HG03064 (cell line): ENCODE data around the gene NCKAP1.
"Not testable (repeated sequence)": the region's sequence is repeated elsewhere in the genome, so short reads cannot be mapped to it uniquely, and the experiment has no call there.

Source experiments
- ATAC-seq: cut with Tn5 transposase; IDR thresholded peaks from one replicate; pipeline ENCODE4 v1.9.1; 2021; ENCODE audit warnings: low read depth; ENCODE audit not compliant: unreplicated experiment

Gene NCKAP1

GRCh38 chr2:183037074-183037552 lies 1.1 kb downstream of the NCKAP1 start:
- ATAC-seq, result no peak

- ATAC-seq, result peak; percentile 48
These were observed 2.1 kb downstream of the NCKAP1 start for GRCh38 chr2:183035954-183036669.

DNA sequence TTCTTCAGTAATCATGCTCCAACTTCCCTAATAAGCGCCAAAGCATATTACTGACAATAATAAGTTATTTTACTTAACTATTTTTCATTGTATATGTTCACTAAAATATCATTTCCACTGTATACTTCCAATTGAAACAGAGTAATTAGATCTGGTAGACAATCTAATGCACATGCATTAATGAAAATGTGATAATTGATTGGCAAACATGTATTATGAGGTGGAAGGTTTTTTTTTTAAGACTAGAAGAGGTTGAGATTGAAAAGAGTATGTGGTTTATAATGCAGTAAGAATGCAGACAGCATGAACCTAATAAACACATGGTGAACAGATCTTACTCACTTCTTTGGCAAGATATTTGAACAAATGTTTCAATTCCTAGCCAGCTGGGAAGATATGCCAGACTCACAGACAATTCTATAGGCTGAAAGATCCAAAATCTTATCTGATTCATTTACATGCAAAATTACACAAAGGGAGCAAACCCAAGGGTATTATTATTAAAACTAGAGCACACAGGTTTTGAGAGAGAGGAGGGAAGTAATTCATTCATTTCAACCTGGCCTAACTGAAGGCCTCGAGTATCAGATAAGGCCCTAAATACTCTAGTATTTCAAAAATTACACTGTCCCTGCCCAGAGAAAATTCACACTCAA lies 2.8 kb downstream of the NCKAP1 start:
- ATAC-seq, result no peak

GRCh38 chr2:183034806-183035205 lies 3.5 kb downstream of the NCKAP1 start:
- ATAC-seq, result no peak

DNA sequence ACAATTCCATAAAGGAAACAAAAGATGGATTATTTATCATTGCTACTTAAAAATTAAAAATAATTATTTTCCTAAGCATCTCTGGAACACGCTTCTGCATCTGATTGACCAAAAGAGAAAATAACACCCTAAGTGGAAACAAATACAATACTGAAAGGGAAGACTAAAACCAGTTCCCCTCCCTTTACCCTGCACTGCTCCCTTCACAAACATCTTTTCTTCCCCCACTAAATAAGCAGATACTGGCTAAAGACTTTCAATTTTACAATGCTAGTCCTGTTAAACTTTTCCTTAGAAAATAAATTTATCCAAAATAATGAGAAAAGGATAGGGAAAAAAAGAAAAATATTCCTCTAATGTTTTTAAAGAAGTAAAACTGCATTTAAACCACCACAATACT lies 4.3 kb downstream of the NCKAP1 start:
- no peak for ATAC-seq

DNA sequence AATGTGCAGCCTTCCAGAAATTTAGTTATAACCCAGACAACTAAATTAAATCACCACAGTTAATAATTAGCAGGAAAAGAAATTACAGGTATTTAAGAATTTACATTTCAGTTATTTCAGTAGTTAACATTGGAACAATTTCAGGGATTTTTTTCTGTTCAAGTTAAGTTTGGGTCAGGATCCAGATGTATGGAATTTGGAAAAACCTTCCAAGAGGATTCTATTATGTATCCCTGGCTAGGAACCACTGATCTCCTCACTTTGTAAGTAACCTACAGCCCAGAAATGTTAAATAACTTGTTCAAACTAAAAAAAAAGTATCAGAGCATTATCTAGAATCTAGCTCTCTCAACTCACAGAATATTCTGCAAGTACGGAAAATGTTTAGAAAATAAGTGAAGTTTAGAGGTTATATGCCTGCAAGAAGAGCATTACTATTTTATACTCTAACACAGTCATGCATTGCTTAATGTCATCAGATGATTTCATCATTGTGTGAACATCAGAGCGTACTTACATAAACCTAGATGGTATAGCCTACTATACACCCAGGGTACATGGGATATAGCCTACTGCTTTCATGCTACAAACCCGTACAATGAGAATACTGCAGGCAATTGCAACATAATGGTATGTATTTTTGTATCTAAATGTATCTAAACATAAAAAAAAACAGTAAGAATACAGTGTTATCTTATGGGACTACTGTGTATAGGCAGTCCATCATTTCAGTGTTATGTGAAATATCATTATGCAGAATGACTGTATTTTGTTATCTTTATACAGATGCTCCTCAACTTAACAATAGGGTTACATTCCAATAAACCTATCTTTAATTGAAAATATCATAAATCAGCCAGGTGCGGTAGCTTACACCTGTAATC lies 6.1 kb downstream of the NCKAP1 start:
- no peak for ATAC-seq

DNA sequence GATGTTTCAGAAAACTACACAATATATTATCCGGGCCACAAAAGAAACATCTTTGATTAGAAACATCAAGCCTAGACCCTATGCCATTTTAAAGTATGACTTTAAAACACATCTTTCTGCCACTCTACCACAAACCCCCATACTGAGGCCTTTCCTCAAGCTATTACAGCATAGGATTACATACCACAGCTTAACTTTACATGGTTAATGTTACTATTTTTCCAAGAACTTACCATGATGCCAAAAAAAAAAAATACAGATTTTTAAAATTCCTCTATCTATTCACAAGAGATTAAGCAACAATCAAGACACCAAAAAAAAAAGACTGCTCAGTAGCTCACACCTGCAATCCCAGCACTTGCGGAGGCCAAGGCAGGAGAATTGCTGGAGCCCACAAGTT lies 9.0 kb downstream of the NCKAP1 start:
- ATAC-seq, result no peak

DNA sequence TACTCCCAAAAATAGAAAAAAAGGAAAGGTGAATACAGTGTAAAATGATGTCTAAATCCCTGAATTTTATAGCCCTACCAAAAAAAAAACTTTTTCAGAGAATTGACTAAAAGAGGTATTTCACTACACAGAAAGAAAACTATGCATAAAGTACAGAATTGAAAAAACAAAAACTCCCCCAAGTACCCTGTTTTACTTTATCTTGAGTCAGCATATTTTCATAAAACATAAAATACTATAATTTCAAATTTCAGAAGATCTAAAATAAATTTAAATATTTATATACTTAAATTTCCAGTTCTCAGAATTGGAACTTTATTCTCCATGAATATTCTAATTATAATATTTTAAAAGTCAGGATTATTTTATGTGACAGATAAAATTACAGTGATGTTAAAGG lies 10.1 kb downstream of the NCKAP1 start:
- no peak for ATAC-seq

DNA sequence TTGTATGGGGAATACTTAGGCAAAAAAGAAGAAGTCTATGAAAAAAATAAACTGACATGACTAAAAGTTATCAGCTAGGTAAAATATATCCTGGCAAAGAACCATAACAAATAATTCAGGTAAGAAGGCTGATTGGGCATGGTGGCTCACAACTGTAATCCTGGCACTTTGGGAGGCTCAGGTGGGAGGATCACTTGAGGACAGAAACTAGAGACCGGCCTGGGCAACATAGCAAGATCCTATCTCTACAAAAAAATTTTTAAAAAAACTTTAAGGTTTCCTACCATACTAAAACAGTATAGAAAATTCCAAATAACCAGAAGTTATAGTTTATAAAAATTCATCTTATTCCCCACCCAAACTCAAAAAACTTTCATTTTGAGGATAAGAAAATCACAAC lies 10.8 kb downstream of the NCKAP1 start:
- no peak for ATAC-seq

- ATAC-seq, result no peak
These were observed 11.8 kb downstream of the NCKAP1 start for GRCh38 chr2:183026424-183026823.

GRCh38 chr2:183025993-183026392 lies 12.3 kb downstream of the NCKAP1 start:
- no peak for ATAC-seq

- ATAC-seq, result no peak
These were observed 13.7 kb downstream of the NCKAP1 start for GRCh38 chr2:183024339-183025095.

- ATAC-seq, result no peak
These were observed 15.5 kb downstream of the NCKAP1 start for GRCh38 chr2:183022711-183023110.

DNA sequence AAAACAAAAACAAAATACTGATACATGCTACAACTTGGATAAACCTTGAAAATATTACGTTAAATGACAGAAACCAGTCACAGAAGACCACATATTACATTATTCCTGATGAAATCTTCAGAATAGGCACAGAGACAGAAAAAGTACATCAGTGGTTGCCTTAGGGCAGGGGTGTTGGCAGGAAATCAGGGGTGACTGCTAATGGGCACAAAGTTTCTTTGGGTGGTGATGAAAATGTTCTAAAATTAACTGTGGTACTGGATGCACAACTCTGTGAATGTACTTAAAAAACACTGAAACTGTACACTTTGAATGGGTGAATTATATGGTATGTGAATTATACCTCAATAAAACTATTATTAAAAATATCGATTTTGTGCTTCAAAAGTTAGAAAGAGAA lies 16.6 kb downstream of the NCKAP1 start:
- no peak for ATAC-seq

DNA sequence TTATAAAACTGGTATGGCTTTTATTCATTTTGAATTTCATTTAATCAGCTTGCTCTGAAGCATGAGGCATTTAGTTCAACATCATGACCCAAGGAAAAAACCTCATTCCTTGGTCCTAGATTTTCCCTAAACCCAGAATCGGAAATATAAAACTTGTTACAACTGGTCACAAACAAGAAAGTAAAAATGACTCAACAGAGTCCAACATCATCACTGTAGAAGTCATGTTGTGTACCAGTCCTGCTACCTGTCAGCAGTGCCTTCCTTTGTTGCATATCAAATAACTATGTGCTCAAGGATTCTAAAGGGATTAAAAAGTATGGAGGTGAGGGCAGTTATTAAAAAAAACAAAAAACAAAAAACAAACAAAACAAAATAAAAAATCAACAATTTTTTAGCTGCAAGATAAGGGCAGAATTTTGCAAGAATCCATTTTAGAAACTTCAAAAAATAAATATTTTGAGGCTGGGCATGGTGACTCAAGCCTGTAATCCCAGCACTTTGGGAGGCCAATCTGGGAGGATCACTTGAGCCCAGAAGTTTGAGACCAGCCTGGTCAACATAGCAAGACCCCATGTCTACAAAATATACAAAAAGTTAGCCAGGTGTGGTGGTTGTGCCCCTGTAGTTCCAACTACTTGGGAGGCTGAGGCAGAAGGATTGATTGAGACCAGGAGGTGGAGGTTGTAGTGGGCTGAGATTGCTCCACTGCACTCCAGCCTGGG lies 18.4 kb downstream of the NCKAP1 start:
- ATAC-seq, result no peak

- not testable (repeated sequence) for ATAC-seq
These were observed 20.4 kb downstream of the NCKAP1 start for GRCh38 chr2:183017845-183018244.

- no peak for ATAC-seq
These were observed 24.3 kb downstream of the NCKAP1 start for GRCh38 chr2:183014005-183014404.

DNA sequence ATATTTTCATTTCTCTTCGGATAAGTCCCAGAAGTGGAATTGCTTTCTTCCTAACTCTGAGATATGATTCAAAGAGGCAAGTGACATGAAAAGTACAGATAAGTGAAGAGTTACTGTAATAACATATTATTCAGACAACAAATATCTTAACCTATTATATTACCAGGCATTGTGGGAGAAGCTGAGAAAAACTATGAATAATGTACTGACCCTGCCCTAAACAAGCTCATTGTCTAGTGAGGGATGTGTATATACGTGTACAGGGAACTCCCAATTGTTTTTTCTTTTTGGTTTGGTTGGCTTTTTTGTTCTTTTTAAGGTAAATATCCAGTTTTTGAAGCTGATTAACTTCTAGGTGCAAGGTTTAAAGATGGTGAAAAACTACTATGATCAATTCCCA lies 26.5 kb downstream of the NCKAP1 start:
- ATAC-seq, result no peak

- ATAC-seq, result no peak
These were observed 28.1 kb downstream of the NCKAP1 start for GRCh38 chr2:183010112-183010511.
